HepG2 (cell line): ENCODE results near the gene C12orf42. TPM values are rescaled to one million over a fixed set of nuclear protein-coding genes. Genes with fewer than 3 reads are reported as not detected.

Experiments used
- CENPX ChIP-seq: sonication (generic); formaldehyde crosslinking; IDR thresholded peaks from 2 replicates; pipeline ENCODE4 v1.9.0; 2021; ENCODE audit warnings: mild to moderate bottlenecking, missing genetic modification reagents, moderate library complexity
- EHMT2 ChIP-seq: fragments of 200-600 bp; sonication (generic); IDR thresholded peaks from 2 replicates; pipeline ENCODE4 v1.7.0; 2017; ENCODE audit warnings: antibody characterized with exemption, low read depth, low read length, borderline replicate concordance
- FOXP4 ChIP-seq: sonication (generic); formaldehyde crosslinking; IDR thresholded peaks from 2 replicates; pipeline ENCODE4 v1.4.0; 2020; ENCODE audit warnings: missing genetic modification reagents
- GATAD2A ChIP-seq: IDR thresholded peaks from 2 replicates; pipeline ENCODE4 v1.6.1; 2016
- GFI1 ChIP-seq: sonication (generic); formaldehyde crosslinking; IDR thresholded peaks from 2 replicates; pipeline ENCODE4 v1.5.0; 2020; ENCODE audit warnings: missing genetic modification reagents, mild to moderate bottlenecking, borderline replicate concordance
- HDAC2 ChIP-seq: sonication (generic); formaldehyde crosslinking; IDR thresholded peaks from 2 replicates; pipeline ENCODE4 v1.4.0; 2020; ENCODE audit warnings: missing genetic modification reagents
- HNRNPK ChIP-seq: fragments of 200-400 bp; formaldehyde crosslinking; IDR thresholded peaks from 2 replicates; pipeline ENCODE4 v1.6.1; 2018; ENCODE audit warnings: low read length, low read depth, moderate library complexity, mild to moderate bottlenecking; ENCODE audit not compliant: poor library complexity, severe bottlenecking
- HNRNPLL ChIP-seq: fragments of 200-400 bp; formaldehyde crosslinking; IDR thresholded peaks from 2 replicates; pipeline ENCODE4 v1.6.1; 2017; ENCODE audit warnings: mild to moderate bottlenecking, low read depth, low read length; ENCODE audit not compliant: poor library complexity, severe bottlenecking
- NFYC ChIP-seq: IDR thresholded peaks from 2 replicates; pipeline ENCODE4 v1.6.1; 2016; ENCODE audit warnings: missing genetic modification reagents, missing compliant biosample characterization
- NR2F2 ChIP-seq: IDR thresholded peaks from 2 replicates; pipeline ENCODE4 v1.6.1; 2012; ENCODE audit warnings: low read depth, inconsistent platforms, borderline replicate concordance
- POGZ ChIP-seq: sonication (generic); formaldehyde crosslinking; IDR thresholded peaks from 2 replicates; pipeline ENCODE4 v1.4.0; 2020; ENCODE audit warnings: mild to moderate bottlenecking, missing genetic modification reagents
- SALL1 ChIP-seq: sonication (generic); formaldehyde crosslinking; IDR thresholded peaks from 2 replicates; pipeline ENCODE4 v1.8.0; 2022; ENCODE audit warnings: mild to moderate bottlenecking, missing genetic modification reagents
- ZBTB1 ChIP-seq: sonication (generic); formaldehyde crosslinking; IDR thresholded peaks from 2 replicates; pipeline ENCODE4 v1.4.0; 2020; ENCODE audit warnings: missing genetic modification reagents, borderline replicate concordance
- ZBTB44 ChIP-seq: sonication (generic); formaldehyde crosslinking; IDR thresholded peaks from 2 replicates; pipeline ENCODE4 v1.4.0; 2020; ENCODE audit warnings: missing genetic modification reagents
- ZKSCAN1 ChIP-seq: fragments of 150-350 bp; IDR thresholded peaks from 2 replicates; pipeline ENCODE4 v1.6.1; 2014; ENCODE audit warnings: low read length
- ZNF333 ChIP-seq: sonication (generic); formaldehyde crosslinking; IDR thresholded peaks from 2 replicates; pipeline ENCODE4 v1.4.0; 2020; ENCODE audit warnings: mild to moderate bottlenecking, missing genetic modification reagents, borderline replicate concordance
- ZNF496 ChIP-seq: sonication (generic); formaldehyde crosslinking; IDR thresholded peaks from 2 replicates; pipeline ENCODE4 v1.8.1; 2023; ENCODE audit warnings: mild to moderate bottlenecking, moderate library complexity, missing genetic modification reagents; ENCODE audit not compliant: insufficient replicate concordance
- ZNF562 ChIP-seq: sonication (generic); formaldehyde crosslinking; IDR thresholded peaks from 2 replicates; pipeline ENCODE4 v1.8.0; 2022; ENCODE audit warnings: missing genetic modification reagents, borderline replicate concordance
- ZSCAN20 ChIP-seq: sonication (generic); formaldehyde crosslinking; IDR thresholded peaks from 2 replicates; pipeline ENCODE4 v1.4.0; 2020; ENCODE audit warnings: missing genetic modification reagents, mild to moderate bottlenecking, borderline replicate concordance
- polyA plus RNA-seq, 8 experiments: library from polyadenylated mRNA; depleted of rRNA in 3 of 8; stranded (reverse) in 7 of 8; unstranded in 1 of 8; fragments of >200 nt; fragmentation: Illumina TruSeq in 4 of 8; extraction: Trizol in 4 of 8; gene quantifications; 2 replicates each; pipeline versions ENCODE4 v1.2.1 to v1.2.3, GENCODE V29; 2011 to 2016; ENCODE audit warnings: low read depth in 4 of 8, missing spikeins in 1 of 8, mixed read lengths in 1 of 8; ENCODE audit not compliant: insufficient read depth in 1 of 8
- total RNA-seq, 5 experiments: library from RNA; depleted of rRNA; stranded (reverse); fragments of >200 nt; fragmentation: Illumina TruSeq; extraction: Trizol; gene quantifications; 2 replicates each; pipeline ENCODE4 v1.2.3, GENCODE V29; 2016; ENCODE audit warnings: low read depth in 1 of 5
- TF ChIP-seq, protein P1 (sequence below): sonication (generic); formaldehyde crosslinking; conservative IDR thresholded peaks from 2 replicates; pipeline ENCODE4 v1.4.0; 2020; ENCODE audit warnings: mild to moderate bottlenecking, missing genetic modification reagents, moderate library complexity
- TF ChIP-seq, protein P2 (sequence below), 2 experiments: sonication (generic) in 1 of 2; formaldehyde crosslinking in 1 of 2; IDR thresholded peaks; 2 replicates each; pipeline versions ENCODE4 v1.5.1 to v1.6.1; 2011 to 2020; ENCODE audit warnings: borderline replicate concordance in 1 of 2, low read depth in 1 of 2, low read length in 1 of 2, mild to moderate bottlenecking in 1 of 2, missing genetic modification reagents in 1 of 2, moderate library complexity in 1 of 2

C12orf42 gene
- total and polyA plus RNA-seq, 2 of the 13 experiments (the other 11 are each of a cell fraction or from before 2014, with no cell fraction given): not detected

GRCh38 chr12:103475073-103475472, 20.7 kb downstream of the C12orf42 start (continued):
- TF ChIP-seq, protein P1, sequence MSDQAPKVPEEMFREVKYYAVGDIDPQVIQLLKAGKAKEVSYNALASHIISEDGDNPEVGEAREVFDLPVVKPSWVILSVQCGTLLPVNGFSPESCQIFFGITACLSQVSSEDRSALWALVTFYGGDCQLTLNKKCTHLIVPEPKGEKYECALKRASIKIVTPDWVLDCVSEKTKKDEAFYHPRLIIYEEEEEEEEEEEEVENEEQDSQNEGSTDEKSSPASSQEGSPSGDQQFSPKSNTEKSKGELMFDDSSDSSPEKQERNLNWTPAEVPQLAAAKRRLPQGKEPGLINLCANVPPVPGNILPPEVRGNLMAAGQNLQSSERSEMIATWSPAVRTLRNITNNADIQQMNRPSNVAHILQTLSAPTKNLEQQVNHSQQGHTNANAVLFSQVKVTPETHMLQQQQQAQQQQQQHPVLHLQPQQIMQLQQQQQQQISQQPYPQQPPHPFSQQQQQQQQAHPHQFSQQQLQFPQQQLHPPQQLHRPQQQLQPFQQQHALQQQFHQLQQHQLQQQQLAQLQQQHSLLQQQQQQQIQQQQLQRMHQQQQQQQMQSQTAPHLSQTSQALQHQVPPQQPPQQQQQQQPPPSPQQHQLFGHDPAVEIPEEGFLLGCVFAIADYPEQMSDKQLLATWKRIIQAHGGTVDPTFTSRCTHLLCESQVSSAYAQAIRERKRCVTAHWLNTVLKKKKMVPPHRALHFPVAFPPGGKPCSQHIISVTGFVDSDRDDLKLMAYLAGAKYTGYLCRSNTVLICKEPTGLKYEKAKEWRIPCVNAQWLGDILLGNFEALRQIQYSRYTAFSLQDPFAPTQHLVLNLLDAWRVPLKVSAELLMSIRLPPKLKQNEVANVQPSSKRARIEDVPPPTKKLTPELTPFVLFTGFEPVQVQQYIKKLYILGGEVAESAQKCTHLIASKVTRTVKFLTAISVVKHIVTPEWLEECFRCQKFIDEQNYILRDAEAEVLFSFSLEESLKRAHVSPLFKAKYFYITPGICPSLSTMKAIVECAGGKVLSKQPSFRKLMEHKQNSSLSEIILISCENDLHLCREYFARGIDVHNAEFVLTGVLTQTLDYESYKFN: peak; percentile 83
- TF ChIP-seq NFYC (CRISPR knock-in tag): no peak
- no peak for TF ChIP-seq ZKSCAN1
- peak; percentile 80 for TF ChIP-seq SALL1 (CRISPR knock-in tag)
- TF ChIP-seq POGZ (CRISPR knock-in tag): peak; percentile 80
- no peak for TF ChIP-seq CENPX (CRISPR knock-in tag)
- TF ChIP-seq ZSCAN20: no peak
- no peak for TF ChIP-seq ZNF496 (CRISPR knock-in tag)
- TF ChIP-seq ZBTB44 (CRISPR knock-in tag): no peak
- TF ChIP-seq ZBTB1: no peak
- no peak for TF ChIP-seq HNRNPK
- no peak for TF ChIP-seq ZNF333 (CRISPR knock-in tag)
- TF ChIP-seq HDAC2 (CRISPR knock-in tag): 0 out of 2 replicates have a peak, but pooled peaks have one; percentile 21
- 0 out of 2 replicates have a peak, but pooled peaks have one; percentile 26 for TF ChIP-seq GFI1
- TF ChIP-seq NR2F2: 0 out of 2 replicates have a peak, but pooled peaks have one; percentile 27
- TF ChIP-seq, protein P2, sequence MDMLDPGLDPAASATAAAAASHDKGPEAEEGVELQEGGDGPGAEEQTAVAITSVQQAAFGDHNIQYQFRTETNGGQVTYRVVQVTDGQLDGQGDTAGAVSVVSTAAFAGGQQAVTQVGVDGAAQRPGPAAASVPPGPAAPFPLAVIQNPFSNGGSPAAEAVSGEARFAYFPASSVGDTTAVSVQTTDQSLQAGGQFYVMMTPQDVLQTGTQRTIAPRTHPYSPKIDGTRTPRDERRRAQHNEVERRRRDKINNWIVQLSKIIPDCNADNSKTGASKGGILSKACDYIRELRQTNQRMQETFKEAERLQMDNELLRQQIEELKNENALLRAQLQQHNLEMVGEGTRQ (IDR thresholded peaks at IDR 0.05; ENCODE audit: low read depth, low read length): no peak
- TF ChIP-seq, protein P2 (CRISPR knock-in tag; IDR thresholded peaks at IDR 0.05; ENCODE audit: borderline replicate concordance): no peak
- no peak for TF ChIP-seq HNRNPLL
- TF ChIP-seq GATAD2A (CRISPR knock-in tag): no peak
- TF ChIP-seq EHMT2: peak; percentile 73; the same call in 1 of the 2 replicates
- no peak for TF ChIP-seq ZNF562 (CRISPR knock-in tag)
- TF ChIP-seq FOXP4 (CRISPR knock-in tag): peak; percentile 72
